ENCODE data around the gene PDE2A.

- TF ChIP-seq CTCF (IDR thresholded peaks at IDR 0.05): no peak
- no peak for TF ChIP-seq EP300 (IDR thresholded peaks at IDR 0.05)
Observed at GRCh38 chr11:72591785-72592502, 82.3 kb downstream of the PDE2A start.
